Activated T-cell treated with anti-CD3 and anti-CD28 coated beads for 24 hours (primary cell): ENCODE measurements around the gene ALDH1L2.
"Not testable (repeated sequence)": the region's sequence is repeated elsewhere in the genome, so short reads cannot be mapped to it uniquely, and the experiment has no call there.

Experiments
- DNase-seq: peaks from one replicate; pipeline ENCODE4 v3.0.0-alpha.2; 2020; ENCODE audit warnings: low read depth

ALDH1L2 gene

DNA sequence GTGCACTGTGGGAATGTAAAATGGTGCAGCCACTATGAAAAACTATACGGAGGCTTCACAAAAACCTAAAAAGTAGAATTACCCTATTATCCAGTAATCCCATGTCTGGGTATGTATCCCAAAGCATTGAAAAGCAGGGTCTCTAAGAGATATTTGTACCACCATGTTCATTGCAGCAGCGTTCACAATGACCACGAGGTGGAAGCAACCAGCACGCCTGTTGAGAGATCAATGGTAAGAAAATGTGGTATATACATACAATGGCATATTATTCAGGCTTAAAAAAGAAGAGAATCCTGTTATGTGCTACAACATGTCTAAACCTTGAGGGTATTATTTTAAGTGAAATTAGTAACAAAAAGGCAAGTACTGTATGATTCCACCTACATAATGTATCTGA is 99.1 kb downstream of the ALDH1L2 start:
- DNase-seq, result no peak

DNA sequence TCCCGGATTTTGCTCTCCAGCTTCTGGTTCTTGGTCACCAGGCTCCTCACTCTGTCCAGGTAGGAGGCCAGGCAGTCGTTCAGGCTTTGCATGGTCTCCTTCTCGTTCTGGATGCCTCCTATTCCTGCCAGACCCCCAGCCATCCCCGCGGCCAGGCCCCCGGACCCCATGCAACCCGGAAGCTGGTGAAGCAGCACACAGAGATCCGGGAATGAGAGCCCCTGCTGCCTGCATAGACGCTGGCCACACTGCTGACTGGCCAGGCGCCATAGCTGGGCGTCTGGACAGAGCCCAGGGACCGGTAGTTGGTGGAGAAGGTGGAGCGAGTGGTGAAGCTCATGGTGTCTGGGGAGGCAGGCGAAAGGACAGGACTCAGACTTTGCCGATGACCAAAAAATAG is 106.6 kb downstream of the ALDH1L2 start:
- DNase-seq, result not testable (repeated sequence)

DNA sequence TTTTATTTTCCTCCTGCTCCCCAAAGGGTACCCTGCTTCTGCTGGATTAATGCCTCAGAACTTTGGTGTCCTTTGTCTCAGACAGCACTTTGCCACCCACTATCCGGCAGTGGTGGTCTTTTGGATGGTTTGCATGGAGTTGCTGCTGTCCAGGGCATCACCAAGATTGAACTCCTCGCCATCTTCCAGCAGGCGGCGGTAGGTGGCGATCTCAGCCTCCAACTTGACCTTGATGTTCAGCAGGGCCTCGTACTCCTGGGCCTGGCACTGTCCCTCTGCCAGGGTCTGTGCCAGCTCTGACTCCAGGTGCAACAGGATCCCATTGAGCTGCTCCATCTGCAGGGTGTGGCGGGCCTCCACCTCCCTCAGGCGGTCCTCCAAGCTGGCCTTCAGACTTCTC is 107.6 kb downstream of the ALDH1L2 start:
- no peak for DNase-seq

DNA sequence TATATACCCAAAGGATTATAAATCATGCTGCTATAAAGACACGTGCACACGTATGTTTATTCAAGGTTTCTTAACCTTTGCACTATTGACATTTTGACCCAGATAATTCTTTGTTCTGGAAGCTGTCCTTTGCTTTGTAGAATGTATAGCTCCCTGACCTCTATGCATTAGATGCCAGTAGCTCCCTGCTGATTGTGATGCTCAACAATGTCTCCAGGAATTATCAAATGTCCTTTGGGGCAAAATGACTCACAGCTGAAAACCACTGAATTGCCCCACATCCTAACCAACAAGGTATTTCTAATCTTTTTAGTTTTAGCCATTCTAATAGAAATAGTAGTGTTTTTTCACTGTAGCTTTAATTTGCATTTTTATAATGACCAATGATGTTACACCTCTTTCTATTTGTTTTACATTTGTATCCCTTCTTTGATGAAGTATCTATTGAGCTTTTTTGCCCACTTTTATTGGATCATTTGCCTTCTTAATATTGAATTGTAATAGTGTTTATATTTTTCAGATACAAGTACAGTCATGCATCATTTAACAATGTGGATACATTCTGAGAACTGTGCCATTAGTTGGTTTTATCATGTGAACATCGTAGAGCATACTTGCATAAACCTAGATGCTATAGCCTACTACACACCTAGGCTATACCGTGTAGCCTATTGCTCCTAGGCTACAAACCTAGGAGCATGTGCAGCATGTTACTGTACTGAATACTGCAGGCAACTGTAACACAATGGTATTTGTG is 108.5 kb downstream of the ALDH1L2 start:
- DNase-seq, result no peak

DNA sequence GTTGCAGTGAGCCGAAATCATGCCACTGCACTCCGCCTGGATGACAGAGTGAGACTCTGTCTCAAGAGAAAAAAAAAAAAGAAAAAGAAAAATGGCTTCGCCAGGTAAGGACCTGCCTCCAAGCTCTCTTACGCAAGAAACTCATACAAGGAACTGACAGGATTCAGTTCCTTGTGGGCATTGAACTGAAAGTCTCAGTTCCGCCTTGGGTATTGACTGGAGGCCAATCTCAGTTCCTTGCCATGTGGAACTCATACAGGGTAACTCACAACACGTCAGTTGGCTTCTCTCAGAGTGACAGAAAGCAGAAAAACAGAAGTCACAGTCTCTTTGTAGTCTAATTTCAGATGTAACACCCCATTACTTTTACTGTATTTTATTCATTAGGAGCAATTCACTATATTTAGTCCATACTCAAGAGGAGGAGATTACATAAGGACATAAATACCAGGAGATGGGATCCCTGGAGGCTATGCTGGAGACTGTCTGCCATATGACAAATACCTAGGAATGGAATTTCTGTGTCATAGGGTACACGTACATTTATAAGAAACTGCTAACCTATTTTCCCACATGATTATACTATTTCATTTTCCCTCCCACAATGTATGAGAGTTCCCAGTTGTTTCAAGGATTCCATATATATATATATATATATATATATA is 109.5 kb downstream of the ALDH1L2 start:
- no peak for DNase-seq

DNA sequence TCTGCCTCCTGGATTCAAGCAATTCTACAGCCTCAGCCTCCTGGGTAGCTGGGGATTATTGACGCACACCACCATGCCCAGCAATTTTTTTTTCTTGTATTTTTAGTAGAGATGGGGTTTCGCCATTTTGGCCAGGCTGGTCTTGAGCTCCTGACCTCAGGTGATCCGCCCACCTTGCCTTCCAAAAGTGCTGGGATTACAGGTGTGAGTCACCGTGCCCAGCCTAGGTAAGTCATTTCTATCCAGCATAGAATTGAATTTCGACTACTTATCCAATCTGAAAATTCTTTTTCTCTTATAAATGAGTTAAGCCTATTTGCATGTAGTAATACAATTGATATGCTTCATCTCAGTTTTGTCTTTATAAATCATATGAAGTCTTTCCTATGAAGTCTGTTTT is 111.0 kb downstream of the ALDH1L2 start:
- DNase-seq, result no peak

DNA sequence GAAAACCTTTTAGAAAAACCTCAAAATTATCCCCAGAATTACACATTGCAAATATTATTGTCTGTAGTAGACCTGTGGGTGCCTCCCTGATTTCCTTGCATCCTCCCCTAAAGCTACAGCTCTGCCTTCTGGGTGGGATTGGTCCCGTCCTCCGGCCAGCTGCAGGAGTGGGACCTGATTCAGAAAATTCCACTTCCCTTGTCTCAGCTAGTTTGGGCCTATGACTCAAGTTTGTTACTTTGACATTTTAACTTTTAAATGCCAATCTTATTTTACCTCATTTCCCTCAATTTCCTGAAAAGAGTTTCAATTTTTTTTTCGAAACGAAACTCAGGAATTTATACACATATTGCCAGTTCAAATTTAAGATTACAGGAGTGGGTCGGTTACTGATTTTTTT is 113.0 kb downstream of the ALDH1L2 start:
- no peak for DNase-seq
